ENCODE data around the gene ERCC8. TPM values are rescaled to one million over a fixed set of nuclear protein-coding genes. Genes with fewer than 3 reads are reported as not detected.

The ERCC8 gene
- total and polyA plus RNA-seq, 10 of the 15 experiments (the other 5 are each of a cell fraction or from before 2014, with no cell fraction given) = 10.4 to 31.2 (median 16.4) TPM

DNA sequence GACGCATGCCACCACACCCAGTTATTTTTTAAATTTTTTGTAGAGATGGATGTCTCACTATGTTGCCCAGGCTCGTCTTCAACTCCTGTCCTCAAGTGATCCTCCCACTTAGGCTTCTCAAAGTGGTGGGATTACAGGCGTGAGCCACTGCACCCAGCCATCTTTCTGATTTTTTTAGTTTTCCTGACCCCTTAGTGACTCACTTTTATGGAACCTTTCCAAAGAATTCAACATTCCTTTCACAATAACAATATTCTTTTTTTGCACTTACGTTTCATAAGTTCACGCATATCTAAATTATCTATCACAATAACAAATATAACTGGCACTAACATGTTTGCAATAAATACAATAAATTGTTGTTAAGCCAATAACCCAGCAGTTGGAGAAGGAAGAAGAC lies 109.3 kb downstream of the ERCC8 start:
- Histone ChIP-seq H3K9ac (ENCODE audit: control insufficient read depth, insufficient read depth, low read length) (no peak overlapping the region), H3K4me2 (ENCODE audit: control insufficient read depth, insufficient read depth) (no peak overlapping the region), H3K9me3 (replicated peaks; ENCODE audit: control insufficient read depth, insufficient read depth, low read length) (no peaks in the 10 kb centered on the region), H3K36me3 (ENCODE audit: control insufficient read depth in 2 of 2, insufficient read depth in 2 of 2, low read length in 1 of 2) (no peaks in the 10 kb centered on the region), H3K4me1 (ENCODE audit: control insufficient read depth, insufficient read depth, low read length) (peaks cover 4% of the 10 kb centered on the region; the same call in 1 of the 2 replicates), H3K4me3 (no peak overlapping the region), H2AFZ (ENCODE audit: control insufficient read depth, low read depth, low read length) (no peak overlapping the region), H3K79me2 (ENCODE audit: control insufficient read depth, insufficient read depth, low read length) (no peaks in the 10 kb centered on the region), H4K20me1 (ENCODE audit: control insufficient read depth, insufficient read depth) (no peaks in the 10 kb centered on the region), H3K27me3 (replicated peaks in 1 of 2; ENCODE audit: control insufficient read depth in 2 of 2, insufficient read depth in 2 of 2, low read length in 1 of 2) (no peaks in the 10 kb centered on the region; a peak in 1 of 4 replicates), H3K27ac (ENCODE audit: control insufficient read depth, insufficient read depth) (no peak overlapping the region)
- ATAC-seq (no peak), FAIRE-seq (no peak), DNase-seq (ENCODE audit: low read depth, low spot score) (no peak)
- BruUV-seq (replicated peaks) = no TSS peak
- ChIA-PET SMC1A (ENCODE audit: uncharacterized antibody, unreplicated experiment) (interaction anchor here (0.6 kb wide), 1 partner anchor 845 kb away, joined by 4 read pairs; no protein-coding TSS in a partner anchor), CTCF (no interaction called here), POLR2A (no interaction called here), RAD21 (ENCODE audit: unreplicated experiment) (no interaction called here)
- 70% methylated on average over 5 of the region's 5 CpGs for WGBS (ENCODE audit: insufficient coverage, insufficient replicate concordance, low lambda C conversion rate, missing lambda C conversion rate)
- intact Hi-C loops (cut with micrococcal nuclease; ENCODE audit: unreplicated experiment) = no loop called here
- TF ChIP-seq, protein P1, sequence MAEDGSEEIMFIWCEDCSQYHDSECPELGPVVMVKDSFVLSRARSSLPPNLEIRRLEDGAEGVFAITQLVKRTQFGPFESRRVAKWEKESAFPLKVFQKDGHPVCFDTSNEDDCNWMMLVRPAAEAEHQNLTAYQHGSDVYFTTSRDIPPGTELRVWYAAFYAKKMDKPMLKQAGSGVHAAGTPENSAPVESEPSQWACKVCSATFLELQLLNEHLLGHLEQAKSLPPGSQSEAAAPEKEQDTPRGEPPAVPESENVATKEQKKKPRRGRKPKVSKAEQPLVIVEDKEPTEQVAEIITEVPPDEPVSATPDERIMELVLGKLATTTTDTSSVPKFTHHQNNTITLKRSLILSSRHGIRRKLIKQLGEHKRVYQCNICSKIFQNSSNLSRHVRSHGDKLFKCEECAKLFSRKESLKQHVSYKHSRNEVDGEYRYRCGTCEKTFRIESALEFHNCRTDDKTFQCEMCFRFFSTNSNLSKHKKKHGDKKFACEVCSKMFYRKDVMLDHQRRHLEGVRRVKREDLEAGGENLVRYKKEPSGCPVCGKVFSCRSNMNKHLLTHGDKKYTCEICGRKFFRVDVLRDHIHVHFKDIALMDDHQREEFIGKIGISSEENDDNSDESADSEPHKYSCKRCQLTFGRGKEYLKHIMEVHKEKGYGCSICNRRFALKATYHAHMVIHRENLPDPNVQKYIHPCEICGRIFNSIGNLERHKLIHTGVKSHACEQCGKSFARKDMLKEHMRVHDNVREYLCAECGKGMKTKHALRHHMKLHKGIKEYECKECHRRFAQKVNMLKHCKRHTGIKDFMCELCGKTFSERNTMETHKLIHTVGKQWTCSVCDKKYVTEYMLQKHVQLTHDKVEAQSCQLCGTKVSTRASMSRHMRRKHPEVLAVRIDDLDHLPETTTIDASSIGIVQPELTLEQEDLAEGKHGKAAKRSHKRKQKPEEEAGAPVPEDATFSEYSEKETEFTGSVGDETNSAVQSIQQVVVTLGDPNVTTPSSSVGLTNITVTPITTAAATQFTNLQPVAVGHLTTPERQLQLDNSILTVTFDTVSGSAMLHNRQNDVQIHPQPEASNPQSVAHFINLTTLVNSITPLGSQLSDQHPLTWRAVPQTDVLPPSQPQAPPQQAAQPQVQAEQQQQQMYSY (CRISPR knock-in tag; IDR thresholded peaks at IDR 0.05) = no peak
- TF ChIP-seq ETV6 (conservative IDR thresholded peaks at IDR 0.05 in 1 of 2, IDR thresholded peaks at IDR 0.05 in 1 of 2; ENCODE audit: borderline replicate concordance in 1 of 2, low read depth in 1 of 2) (no peak), MTA2 (IDR thresholded peaks at IDR 0.05; ENCODE audit: low read depth) (no peak), POLR2A (IDR thresholded peaks at IDR 0.05; ENCODE audit: low read depth, low read length) (no peak), KLF5 (IDR thresholded peaks at IDR 0.05; ENCODE audit: partially characterized antibody) (no peak), NFXL1 (IDR thresholded peaks at IDR 0.05; ENCODE audit: borderline replicate concordance) (no peak), HDAC6 (IDR thresholded peaks at IDR 0.05; ENCODE audit: unreplicated experiment) (no peak), NFYA (IDR thresholded peaks at IDR 0.05; ENCODE audit: borderline replicate concordance, low read depth, low read length) (no peak), CREM (IDR thresholded peaks at IDR 0.05; ENCODE audit: low read depth) (no peak), RCOR1 (conservative IDR thresholded peaks at IDR 0.05; ENCODE audit: low read depth, low read length) (no peak)
- TF ChIP-seq, protein P2, sequence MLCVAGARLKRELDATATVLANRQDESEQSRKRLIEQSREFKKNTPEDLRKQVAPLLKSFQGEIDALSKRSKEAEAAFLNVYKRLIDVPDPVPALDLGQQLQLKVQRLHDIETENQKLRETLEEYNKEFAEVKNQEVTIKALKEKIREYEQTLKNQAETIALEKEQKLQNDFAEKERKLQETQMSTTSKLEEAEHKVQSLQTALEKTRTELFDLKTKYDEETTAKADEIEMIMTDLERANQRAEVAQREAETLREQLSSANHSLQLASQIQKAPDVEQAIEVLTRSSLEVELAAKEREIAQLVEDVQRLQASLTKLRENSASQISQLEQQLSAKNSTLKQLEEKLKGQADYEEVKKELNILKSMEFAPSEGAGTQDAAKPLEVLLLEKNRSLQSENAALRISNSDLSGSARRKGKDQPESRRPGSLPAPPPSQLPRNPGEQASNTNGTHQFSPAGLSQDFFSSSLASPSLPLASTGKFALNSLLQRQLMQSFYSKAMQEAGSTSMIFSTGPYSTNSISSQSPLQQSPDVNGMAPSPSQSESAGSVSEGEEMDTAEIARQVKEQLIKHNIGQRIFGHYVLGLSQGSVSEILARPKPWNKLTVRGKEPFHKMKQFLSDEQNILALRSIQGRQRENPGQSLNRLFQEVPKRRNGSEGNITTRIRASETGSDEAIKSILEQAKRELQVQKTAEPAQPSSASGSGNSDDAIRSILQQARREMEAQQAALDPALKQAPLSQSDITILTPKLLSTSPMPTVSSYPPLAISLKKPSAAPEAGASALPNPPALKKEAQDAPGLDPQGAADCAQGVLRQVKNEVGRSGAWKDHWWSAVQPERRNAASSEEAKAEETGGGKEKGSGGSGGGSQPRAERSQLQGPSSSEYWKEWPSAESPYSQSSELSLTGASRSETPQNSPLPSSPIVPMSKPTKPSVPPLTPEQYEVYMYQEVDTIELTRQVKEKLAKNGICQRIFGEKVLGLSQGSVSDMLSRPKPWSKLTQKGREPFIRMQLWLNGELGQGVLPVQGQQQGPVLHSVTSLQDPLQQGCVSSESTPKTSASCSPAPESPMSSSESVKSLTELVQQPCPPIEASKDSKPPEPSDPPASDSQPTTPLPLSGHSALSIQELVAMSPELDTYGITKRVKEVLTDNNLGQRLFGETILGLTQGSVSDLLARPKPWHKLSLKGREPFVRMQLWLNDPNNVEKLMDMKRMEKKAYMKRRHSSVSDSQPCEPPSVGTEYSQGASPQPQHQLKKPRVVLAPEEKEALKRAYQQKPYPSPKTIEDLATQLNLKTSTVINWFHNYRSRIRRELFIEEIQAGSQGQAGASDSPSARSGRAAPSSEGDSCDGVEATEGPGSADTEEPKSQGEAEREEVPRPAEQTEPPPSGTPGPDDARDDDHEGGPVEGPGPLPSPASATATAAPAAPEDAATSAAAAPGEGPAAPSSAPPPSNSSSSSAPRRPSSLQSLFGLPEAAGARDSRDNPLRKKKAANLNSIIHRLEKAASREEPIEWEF (IDR thresholded peaks at IDR 0.05; ENCODE audit: insufficient replicate concordance, low read depth, low read length) = no peak
- in situ Hi-C loops (cut with MboI) = no loop called here
